Measurements from ENCODE around the gene DEPDC5.
A peak's percentile ranks its signal among the peaks of the same experiment; 100 is the strongest.

GRCh38 chr22:31730344-31730711 is 23.5 kb upstream of the DEPDC5 start:
- TF ChIP-seq CTCF (IDR thresholded peaks at IDR 0.05; ENCODE audit: low read depth, low read length, poor library complexity, severe bottlenecking), result peak; percentile 25
- no peak for TF ChIP-seq EZH2phosphoT487 (IDR thresholded peaks at IDR 0.05; ENCODE audit: borderline replicate concordance, low read length)
